ENCODE data around the gene RPAP3.
A peak's percentile ranks its signal among the peaks of the same experiment; 100 is the strongest.

Gene RPAP3

GRCh38 chr12:47705566-47706425, at the start of gene RPAP3:
RPAP3 (minus strand) TSS chr12:47706030; CDS start chr12:47702840, 3,190 bp downstream.
- H3K27ac ChIP-seq (ENCODE audit: poor library complexity, severe bottlenecking) = peak within 1 kb of the TSS; percentile 35
- H3K4me3 ChIP-seq (ENCODE audit: severe bottlenecking) = peak within 1 kb of the TSS; percentile 99
- H3K9me3 ChIP-seq (ENCODE audit: severe bottlenecking) = no peaks in the 10 kb centered on the region
- no peaks in the 10 kb centered on the region for H3K27me3 ChIP-seq (ENCODE audit: insufficient read depth, poor library complexity, severe bottlenecking)
- TF ChIP-seq CTCF (IDR thresholded peaks at IDR 0.05; ENCODE audit: poor library complexity, severe bottlenecking) = peak; percentile 64
- H3K4me1 ChIP-seq (ENCODE audit: insufficient read depth, poor library complexity, severe bottlenecking) = peaks cover 11% of the 10 kb centered on the region
- peaks cover 20% of the 10 kb centered on the region for H3K36me3 ChIP-seq (ENCODE audit: low read depth)
- ATAC-seq (ENCODE audit: low read depth) (peak; percentile 95), DNase-seq (ENCODE audit: low spot score) (peak; percentile 94)

GRCh38 chr12:47754881-47755280, 49.1 kb upstream of the RPAP3 start:
- H3K27ac ChIP-seq (ENCODE audit: poor library complexity, severe bottlenecking) = peak overlapping the region; percentile 98
- no peak for DNase-seq (ENCODE audit: low spot score)
- no peak for ATAC-seq (ENCODE audit: low read depth)
- no peaks in the 10 kb centered on the region for H3K27me3 ChIP-seq (ENCODE audit: insufficient read depth, poor library complexity, severe bottlenecking)
- TF ChIP-seq CTCF (IDR thresholded peaks at IDR 0.05; ENCODE audit: poor library complexity, severe bottlenecking) = no peak
- H3K4me3 ChIP-seq (ENCODE audit: severe bottlenecking) = no peak overlapping the region
- peaks cover 58% of the 10 kb centered on the region for H3K4me1 ChIP-seq (ENCODE audit: insufficient read depth, poor library complexity, severe bottlenecking)
- peaks cover 14% of the 10 kb centered on the region for H3K36me3 ChIP-seq (ENCODE audit: low read depth)
- no peaks in the 10 kb centered on the region for H3K9me3 ChIP-seq (ENCODE audit: severe bottlenecking)

DNA sequence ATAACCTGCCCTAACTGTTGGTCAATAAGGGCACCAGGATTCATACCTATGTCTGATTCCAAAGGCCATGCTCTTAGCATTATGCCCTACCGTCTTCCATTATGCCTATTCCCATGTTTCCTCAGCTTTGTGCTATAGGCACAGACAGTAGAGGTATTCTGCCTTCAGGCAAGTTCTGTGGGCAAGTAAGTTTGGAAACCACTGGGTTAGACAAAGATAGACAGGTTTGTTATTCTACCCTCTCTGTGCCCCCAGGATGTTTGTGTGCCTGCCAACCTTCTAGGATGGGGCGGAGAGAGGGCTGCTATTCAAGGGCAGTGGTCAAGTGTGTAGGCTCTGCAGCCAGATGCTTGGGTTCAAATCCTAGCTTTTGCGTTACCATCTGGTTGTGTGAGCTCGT, 48.3 kb upstream of the RPAP3 start:
- DNase-seq (ENCODE audit: low spot score) (no peak), ATAC-seq (ENCODE audit: low read depth) (peak; percentile 28)
- no peak for TF ChIP-seq CTCF (IDR thresholded peaks at IDR 0.05; ENCODE audit: poor library complexity, severe bottlenecking)
- Histone ChIP-seq H3K9me3 (ENCODE audit: severe bottlenecking) (no peaks in the 10 kb centered on the region), H3K27me3 (ENCODE audit: insufficient read depth, poor library complexity, severe bottlenecking) (no peaks in the 10 kb centered on the region), H3K4me1 (ENCODE audit: insufficient read depth, poor library complexity, severe bottlenecking) (peaks cover 53% of the 10 kb centered on the region), H3K36me3 (ENCODE audit: low read depth) (peaks cover 14% of the 10 kb centered on the region), H3K27ac (ENCODE audit: poor library complexity, severe bottlenecking) (peak overlapping the region; percentile 98), H3K4me3 (ENCODE audit: severe bottlenecking) (no peak overlapping the region)

DNA sequence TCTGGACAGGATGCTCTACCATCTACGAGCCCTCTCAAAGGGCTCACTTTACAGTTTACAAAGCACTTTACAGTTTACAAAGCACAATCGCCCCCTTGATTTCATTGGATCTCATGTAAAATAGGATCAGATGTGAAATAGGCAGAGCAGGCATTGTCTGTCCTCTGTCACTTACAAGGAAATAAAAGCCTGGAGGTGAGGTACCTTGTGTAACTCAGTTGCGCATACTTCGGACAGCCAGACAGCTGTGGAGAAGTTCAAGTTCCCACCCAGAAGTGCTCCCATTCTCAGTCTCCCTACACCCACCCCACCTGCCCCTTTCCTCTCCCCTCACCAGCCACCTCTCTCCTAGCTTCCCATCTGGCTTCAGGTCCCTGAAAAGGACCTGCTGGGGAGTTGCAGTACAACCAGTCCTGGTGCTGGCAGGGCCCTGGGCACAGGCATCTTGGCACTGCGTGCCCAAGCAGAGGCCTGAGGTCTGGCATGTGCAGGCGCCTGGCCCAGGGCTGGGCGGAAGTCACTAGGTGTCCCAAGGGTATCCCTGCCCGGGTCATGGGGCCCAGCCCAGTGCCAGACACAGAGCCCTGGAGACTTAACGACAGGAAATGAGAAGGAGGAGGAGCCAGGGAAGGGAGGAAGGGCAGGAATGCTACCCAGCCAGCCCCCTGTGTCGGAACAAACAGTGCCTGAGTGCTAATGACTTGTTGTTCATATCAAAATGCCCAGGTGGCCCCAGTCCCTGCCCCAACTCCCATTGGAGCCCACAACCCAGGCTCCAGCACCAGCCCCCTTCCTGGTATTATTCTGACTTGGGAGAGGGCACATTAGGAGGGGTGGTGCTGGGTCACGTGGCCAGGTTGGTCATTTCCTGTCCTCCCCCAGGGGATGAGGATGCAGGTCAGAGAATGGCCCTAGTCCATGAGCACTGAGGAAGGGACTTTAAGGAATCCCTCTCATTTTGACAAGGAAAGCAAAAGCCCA, 47.5 kb upstream of the RPAP3 start:
- H3K4me3 ChIP-seq (ENCODE audit: severe bottlenecking) = no peak overlapping the region
- no peaks in the 10 kb centered on the region for H3K9me3 ChIP-seq (ENCODE audit: severe bottlenecking)
- no peak for TF ChIP-seq CTCF (IDR thresholded peaks at IDR 0.05; ENCODE audit: poor library complexity, severe bottlenecking)
- peaks cover 53% of the 10 kb centered on the region for H3K4me1 ChIP-seq (ENCODE audit: insufficient read depth, poor library complexity, severe bottlenecking)
- DNase-seq (ENCODE audit: low spot score) (no peak), ATAC-seq (ENCODE audit: low read depth) (peak; percentile 39)
- peaks cover 17% of the 10 kb centered on the region for H3K36me3 ChIP-seq (ENCODE audit: low read depth)
- peak overlapping the region; percentile 98 for H3K27ac ChIP-seq (ENCODE audit: poor library complexity, severe bottlenecking)
- no peaks in the 10 kb centered on the region for H3K27me3 ChIP-seq (ENCODE audit: insufficient read depth, poor library complexity, severe bottlenecking)

Measured in RWPE2 (cell line).